GM08714 (cell line): ENCODE data around the gene RGS2.

Experiments
- H3K4me3 ChIP-seq: fragments of 200-500 bp; sonication (Bioruptor generic); 2 replicates; pipeline ENCODE4 v1.5.1; 2014; ENCODE audit warnings: mild to moderate bottlenecking, low read length, inconsistent platforms
- ZNF274 ChIP-seq: IDR thresholded peaks from 2 replicates; pipeline ENCODE4 v1.6.1; 2012; ENCODE audit warnings: mild to moderate bottlenecking, low read depth, low read length

Gene RGS2

DNA sequence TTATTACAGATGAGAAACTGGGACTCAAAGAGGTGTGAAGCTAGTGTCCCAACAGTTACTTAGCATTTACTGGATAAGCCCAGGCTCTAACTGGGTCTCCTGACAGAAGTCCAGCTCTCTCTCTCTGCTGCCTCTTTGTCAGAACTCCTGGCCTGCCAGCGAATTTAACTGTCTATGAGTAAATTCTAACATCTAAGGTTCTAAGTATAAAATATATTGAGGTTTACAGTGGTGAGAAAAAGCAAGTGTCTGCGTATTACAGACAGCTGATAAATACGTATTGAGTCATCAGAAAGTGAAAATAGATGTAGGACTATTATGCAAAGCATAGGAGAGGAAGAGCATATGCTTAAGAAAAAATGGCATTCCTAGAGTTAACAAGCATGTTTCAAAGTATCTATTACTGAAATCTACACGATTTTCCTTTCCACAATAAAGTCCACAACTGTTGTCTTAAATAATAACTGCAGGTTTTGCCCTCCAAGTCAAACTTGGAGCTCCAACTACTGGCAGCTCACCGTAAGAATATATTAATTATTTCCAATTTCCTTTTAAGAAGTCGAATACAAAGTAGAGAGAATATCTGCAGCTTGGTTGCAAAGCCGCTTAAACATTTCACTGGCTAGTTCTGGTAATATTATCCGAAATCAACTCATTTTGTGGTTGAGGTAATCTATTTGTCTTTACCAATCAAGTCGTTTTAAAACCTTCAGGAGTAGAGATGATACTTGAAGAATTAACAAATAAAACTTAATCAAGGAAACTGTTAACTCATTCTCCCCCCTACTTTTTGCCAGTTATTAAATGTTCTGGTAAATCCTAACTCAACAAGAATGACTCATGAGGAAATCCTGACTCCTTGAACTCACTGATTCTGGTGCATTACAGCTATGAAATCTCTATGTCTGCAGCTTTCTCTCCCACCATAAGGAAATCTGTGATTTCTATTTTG is 1.4 kb upstream of the RGS2 start:
- peak overlapping the region; percentile 64; the same call in 1 of the 2 replicates for H3K4me3 ChIP-seq
- no peak for TF ChIP-seq ZNF274

DNA sequence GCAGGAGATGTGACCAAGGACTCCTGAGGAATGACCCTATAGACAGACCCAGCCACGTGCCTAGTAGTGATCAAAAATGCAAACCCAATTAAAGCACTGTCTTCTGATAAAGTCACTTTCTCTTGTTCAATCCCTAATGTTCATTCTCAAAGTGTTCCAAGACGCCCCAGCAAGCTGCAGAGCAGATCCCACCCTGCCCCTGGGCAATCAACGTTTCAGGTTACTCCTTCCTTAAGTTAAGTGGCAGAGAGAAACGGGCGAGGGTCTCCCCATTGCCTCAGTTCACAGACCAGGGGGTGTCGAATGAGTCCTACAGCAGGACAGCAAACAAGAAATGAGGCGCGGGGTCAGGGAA is 699 bp upstream of the RGS2 start:
- peak overlapping the region; percentile 80; the same call in 1 of the 2 replicates for H3K4me3 ChIP-seq

DNA sequence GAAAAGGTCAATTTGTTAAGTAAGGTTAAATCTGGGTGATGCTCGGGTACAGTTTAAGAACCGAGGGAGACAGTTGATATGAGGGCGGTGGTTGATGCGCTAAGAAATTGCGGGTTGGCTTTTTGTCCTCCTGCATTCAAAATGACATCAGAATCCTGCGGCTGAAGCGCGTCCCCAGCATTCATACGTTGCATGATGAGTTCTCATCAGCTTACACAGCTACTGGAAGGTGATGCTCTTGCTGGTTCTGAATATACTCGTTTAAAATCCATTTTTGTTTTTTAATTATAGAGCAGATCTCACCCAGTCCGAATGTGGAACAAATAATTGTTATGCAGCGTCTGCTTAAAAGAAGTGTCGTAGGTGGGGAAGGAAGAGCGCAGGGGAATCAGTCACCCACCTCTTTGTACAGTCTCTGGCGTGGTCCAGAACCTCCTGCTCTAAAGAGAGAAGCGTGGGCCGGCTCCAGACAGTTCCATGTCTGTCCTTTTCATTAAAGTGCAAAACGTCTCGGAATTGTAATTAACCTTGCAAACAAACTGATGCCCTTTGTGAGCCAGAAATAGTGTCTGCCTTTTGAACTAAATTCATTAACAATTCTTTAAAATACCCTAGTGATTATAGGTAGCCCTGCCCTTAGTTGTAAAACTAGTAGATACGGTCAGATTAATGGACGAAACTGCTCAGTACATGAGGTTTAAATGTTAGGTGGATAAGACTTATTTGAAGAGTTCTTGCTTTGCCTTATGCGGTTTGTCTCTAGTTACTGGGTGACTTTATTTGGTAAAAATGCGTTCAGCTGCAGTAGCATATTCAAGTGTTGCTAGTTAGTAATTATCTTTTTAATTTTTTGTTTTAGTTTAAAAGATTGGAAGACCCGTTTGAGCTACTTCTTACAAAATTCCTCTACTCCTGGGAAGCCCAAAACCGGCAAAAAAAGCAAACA is 741 bp downstream of the RGS2 start:
- H3K4me3 ChIP-seq, result peak overlapping the region; percentile 80
- no peak for TF ChIP-seq ZNF274

More for the DNA sequence above, 699 bp upstream of the RGS2 start:
- no peak for TF ChIP-seq ZNF274

DNA sequence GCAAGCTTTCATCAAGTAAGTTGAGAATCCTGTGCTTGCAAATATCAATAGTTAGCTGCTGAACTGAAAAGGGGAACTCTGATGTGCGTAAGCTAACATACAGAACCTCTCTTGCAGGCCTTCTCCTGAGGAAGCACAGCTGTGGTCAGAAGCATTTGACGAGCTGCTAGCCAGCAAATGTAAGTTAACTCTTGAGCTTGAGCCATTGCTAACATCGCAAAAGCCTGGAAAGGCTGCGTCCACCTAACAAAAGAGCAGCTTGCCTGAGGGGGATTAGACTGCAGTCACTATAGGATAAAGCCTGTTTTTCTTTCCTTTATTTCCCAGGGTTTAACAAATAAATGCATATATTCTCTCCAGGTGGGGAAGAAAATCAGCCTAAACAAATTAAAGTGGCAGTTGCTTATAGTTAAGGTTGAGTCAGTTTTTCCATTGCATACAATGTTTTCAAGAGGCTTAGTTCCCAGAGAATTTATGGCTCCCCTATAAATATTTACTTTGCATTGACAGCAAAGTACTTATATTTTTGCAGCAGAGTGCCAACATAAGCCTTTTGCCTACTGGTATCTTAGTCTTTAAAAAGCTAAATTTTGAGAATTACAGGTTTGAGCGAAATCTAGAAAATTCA is 1.5 kb downstream of the RGS2 start:
- H3K4me3 ChIP-seq, result peak overlapping the region; percentile 10
- no peak for TF ChIP-seq ZNF274

DNA sequence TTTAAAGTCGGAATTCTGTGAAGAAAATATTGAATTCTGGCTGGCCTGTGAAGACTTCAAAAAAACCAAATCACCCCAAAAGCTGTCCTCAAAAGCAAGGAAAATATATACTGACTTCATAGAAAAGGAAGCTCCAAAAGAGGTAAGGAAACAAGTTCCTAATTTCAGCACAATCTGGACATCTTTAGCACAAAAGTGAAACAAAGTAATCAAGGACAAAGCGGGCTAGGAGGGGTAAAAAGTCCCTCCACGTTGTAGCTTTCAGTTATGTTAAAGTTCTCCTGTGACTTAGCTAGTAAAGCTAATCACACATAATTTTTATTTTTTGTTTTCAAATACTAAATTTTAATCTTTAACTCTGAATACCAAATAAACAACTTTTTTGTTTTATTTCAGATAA is 2.2 kb downstream of the RGS2 start:
- TF ChIP-seq ZNF274, result no peak

DNA sequence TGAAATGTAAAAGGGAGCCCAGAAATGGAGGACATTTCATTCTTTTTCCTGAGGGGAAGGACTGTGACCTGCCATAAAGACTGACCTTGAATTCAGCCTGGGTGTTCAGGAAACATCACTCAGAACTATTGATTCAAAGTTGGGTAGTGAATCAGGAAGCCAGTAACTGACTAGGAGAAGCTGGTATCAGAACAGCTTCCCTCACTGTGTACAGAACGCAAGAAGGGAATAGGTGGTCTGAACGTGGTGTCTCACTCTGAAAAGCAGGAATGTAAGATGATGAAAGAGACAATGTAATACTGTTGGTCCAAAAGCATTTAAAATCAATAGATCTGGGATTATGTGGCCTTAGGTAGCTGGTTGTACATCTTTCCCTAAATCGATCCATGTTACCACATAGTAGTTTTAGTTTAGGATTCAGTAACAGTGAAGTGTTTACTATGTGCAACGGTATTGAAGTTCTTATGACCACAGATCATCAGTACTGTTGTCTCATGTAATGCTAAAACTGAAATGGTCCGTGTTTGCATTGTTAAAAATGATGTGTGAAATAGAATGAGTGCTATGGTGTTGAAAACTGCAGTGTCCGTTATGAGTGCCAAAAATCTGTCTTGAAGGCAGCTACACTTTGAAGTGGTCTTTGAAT is 2.9 kb downstream of the RGS2 start:
- no peak for TF ChIP-seq ZNF274
- H3K4me3 ChIP-seq, result no peak overlapping the region

More for the DNA sequence above, 2.2 kb downstream of the RGS2 start:
- H3K4me3 ChIP-seq, result no peak overlapping the region

DNA sequence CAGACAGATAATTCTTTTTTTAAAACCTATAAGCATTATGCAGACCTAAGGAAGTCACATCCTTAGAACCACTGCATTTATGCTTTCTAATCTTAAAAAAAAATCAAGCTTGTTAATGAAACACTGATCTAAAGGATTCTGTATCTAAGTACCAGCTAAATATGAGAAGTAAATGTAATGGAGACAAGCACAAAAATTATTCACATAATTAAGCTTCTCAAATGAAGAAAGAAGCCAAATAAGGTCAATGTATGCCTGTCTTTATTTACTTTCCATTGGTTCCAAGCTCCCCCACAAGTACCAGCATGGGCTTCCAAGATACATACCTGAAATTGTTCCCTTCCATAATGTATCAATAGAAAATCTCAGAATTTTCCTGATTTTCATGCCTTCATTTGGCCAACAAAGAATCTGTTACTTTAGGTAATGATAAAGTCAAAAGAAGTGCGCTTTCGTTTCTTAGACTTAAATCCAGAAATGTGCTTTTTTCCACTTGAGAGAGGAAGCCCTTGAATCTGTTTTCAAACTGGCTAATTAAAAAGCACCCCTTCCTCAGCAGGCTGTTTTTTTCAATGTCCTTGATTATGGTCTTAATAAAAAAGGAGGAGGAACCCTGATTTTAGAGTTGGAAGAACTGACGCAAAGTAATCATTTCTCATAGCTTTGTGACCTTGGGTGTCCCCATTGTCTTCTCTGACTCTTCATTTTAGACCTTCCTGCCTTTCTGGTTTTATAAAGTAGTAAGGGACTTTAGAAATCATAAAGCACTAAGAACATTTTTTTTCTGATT is 3.8 kb downstream of the RGS2 start:
- TF ChIP-seq ZNF274, result no peak
- H3K4me3 ChIP-seq, result no peak overlapping the region

DNA sequence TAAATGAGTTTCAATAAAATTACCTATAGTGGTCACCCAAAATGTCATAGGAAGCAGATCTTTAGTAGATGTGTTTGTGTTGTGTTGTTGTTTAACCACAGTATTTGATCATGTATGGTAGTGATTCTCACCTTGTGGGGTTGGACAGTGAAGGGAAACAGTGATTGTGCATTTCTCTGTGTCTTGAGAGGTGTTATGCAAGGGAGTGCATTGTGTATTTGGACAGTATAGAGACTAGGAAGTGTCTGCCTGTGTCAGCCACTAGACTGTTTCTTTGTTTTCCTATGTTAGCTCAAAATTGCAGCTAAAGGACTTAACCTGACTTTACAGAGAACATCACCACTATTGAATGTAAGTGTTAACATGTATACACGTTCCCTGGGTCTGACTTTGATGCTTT is 6.0 kb downstream of the RGS2 start:
- no peak overlapping the region for H3K4me3 ChIP-seq
- TF ChIP-seq ZNF274, result no peak

DNA sequence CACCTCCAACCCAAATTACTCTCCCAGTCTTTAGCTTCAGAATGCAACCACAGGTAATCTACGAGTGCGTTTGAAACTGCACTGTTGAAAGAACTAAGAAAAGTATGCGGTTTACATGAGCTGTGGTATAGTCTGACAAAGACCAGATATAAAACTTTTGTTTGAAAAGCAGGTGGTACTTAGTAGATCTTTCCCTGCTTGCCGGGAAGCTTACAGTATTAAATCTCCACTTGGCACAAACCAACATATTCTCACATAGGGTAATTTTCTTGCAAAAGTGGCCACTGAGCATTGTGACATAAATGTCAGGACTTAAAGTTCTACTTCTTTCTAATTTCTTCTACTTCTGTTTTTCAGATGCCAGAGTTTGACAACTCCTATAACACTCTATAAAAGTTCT is 8.4 kb downstream of the RGS2 start:
- no peak overlapping the region for H3K4me3 ChIP-seq
- no peak for TF ChIP-seq ZNF274

DNA sequence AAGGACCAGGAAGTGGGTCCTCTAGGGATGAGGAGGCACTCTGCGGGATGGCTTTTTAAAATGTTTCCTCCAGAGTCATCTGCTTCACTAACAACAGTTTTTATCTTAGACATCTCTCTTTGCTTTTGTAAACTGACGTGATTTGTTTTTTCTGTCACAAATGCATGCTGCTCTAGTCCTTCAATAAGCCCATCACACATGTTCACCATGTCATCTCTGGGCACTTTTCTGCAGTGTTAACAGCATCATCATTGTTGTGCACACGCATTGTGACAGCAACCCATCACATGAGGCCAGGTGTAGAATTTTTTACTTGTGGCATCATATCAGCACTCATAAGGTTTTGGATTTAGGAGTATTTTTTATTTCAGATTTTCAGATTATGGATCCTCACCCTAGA is 12.5 kb downstream of the RGS2 start:
- H3K4me3 ChIP-seq, result no peak overlapping the region

DNA sequence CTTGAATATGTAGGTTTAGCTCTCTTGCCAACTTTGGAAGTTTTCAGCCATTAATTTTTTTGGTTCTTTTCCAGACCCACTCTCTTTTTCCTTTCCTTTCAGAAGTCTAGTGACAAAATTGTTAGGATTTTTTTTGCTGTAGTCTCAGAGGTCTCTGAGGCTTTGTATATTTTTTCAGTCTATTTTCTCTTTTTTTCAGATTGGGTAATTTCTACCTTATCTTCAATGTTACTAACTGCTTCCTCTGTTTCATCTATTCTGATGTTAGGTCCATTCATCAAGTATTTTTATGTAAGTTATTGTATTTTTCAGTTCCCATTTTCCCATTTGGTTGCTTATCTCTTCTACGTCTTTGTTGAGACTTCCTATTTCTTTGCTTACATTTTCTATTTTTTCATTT is 15.7 kb downstream of the RGS2 start:
- no peak for TF ChIP-seq ZNF274
- no peak overlapping the region for H3K4me3 ChIP-seq

More for the DNA sequence above, 12.5 kb downstream of the RGS2 start:
- no peak for TF ChIP-seq ZNF274

DNA sequence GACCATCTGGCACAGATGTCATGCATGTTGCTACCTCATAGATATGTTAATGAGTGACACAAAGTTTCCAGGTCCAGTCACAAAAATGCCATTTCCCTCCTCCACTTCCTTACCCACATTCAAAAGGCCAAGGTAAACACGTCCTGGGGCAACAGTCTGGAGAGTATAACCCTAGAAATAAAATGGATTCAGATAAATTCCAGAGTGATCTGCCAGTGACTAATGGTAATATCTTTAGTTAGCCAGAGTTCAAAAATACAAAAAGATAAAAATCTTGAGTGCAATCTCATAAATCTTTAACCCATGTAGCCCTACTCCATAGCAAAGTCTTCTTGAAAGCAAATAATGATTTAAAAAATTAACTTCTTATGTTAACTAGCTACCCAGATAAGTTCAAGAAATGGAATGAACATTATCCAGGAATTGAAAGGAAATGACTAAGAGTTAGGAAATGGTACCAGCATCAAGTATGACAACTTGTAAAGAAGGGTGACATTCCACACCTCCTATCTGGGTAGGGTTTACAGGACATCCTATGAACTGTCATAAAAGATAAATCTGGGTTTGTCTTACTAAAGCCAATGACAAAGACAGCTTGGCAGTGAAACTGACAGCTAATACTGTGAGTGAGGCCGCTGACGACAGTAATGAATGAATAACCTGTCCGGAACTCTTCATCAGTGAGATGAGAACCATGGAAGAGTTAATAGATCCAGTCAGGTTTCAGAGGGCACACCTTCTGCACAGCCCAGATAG is 18.1 kb downstream of the RGS2 start:
- no peak overlapping the region for H3K4me3 ChIP-seq
- TF ChIP-seq ZNF274, result no peak
